ENCODE measurements around the gene APOL1. TPM values are rescaled to one million over a fixed set of nuclear protein-coding genes. Genes with fewer than 3 reads are reported as not detected.
A peak's percentile ranks its signal among the peaks of the same experiment; 100 is the strongest.

APOL1 gene
- total and polyA plus RNA-seq, 10 of the 15 experiments (the other 5 are each of a cell fraction or from before 2014, with no cell fraction given) = 9.0 to 42.0 (median 17.6) TPM

- TF ChIP-seq, protein P1, sequence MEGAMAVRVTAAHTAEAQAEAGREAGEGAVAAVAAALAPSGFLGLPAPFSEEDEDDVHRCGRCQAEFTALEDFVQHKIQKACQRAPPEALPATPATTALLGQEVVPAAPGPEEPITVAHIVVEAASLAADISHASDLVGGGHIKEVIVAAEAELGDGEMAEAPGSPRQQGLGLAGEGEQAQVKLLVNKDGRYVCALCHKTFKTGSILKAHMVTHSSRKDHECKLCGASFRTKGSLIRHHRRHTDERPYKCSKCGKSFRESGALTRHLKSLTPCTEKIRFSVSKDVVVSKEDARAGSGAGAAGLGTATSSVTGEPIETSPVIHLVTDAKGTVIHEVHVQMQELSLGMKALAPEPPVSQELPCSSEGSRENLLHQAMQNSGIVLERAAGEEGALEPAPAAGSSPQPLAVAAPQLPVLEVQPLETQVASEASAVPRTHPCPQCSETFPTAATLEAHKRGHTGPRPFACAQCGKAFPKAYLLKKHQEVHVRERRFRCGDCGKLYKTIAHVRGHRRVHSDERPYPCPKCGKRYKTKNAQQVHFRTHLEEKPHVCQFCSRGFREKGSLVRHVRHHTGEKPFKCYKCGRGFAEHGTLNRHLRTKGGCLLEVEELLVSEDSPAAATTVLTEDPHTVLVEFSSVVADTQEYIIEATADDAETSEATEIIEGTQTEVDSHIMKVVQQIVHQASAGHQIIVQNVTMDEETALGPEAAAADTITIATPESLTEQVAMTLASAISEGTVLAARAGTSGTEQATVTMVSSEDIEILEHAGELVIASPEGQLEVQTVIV (IDR thresholded peaks at IDR 0.05; ENCODE audit: borderline replicate concordance, partially characterized antibody) = no peak
- TF ChIP-seq SREBF1 (IDR thresholded peaks at IDR 0.05; ENCODE audit: low read length) = no peak
- TF ChIP-seq, protein P2, sequence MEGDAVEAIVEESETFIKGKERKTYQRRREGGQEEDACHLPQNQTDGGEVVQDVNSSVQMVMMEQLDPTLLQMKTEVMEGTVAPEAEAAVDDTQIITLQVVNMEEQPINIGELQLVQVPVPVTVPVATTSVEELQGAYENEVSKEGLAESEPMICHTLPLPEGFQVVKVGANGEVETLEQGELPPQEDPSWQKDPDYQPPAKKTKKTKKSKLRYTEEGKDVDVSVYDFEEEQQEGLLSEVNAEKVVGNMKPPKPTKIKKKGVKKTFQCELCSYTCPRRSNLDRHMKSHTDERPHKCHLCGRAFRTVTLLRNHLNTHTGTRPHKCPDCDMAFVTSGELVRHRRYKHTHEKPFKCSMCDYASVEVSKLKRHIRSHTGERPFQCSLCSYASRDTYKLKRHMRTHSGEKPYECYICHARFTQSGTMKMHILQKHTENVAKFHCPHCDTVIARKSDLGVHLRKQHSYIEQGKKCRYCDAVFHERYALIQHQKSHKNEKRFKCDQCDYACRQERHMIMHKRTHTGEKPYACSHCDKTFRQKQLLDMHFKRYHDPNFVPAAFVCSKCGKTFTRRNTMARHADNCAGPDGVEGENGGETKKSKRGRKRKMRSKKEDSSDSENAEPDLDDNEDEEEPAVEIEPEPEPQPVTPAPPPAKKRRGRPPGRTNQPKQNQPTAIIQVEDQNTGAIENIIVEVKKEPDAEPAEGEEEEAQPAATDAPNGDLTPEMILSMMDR (IDR thresholded peaks at IDR 0.05 in 2 of 3, conservative IDR thresholded peaks at IDR 0.05 in 1 of 3; ENCODE audit: control insufficient read depth in 2 of 3, extremely low read depth in 1 of 3, insufficient read depth in 1 of 3, low read depth in 3 of 3, low read length in 3 of 3) = peak; percentile 77
- TF ChIP-seq ZNF592 (IDR thresholded peaks at IDR 0.05) = peak; percentile 74; the same call in 1 of the 2 replicates
- no peak for TF ChIP-seq ELK1 (IDR thresholded peaks at IDR 0.05; ENCODE audit: low read depth, low read length)
- TF ChIP-seq CHD2 (IDR thresholded peaks at IDR 0.05; ENCODE audit: borderline replicate concordance, low read depth, low read length) = peak; percentile 61; the same call in 1 of the 2 replicates
- TF ChIP-seq POLR2A (IDR thresholded peaks at IDR 0.05; ENCODE audit: low read depth, low read length) = peak; percentile 69
- 0 out of 2 replicates have a peak, but pooled peaks have one; percentile 19 for TF ChIP-seq JUNB (IDR thresholded peaks at IDR 0.05)
- TF ChIP-seq ZSCAN29 (IDR thresholded peaks at IDR 0.05) = no peak
- peak; percentile 69; the same call in 1 of the 2 replicates for TF ChIP-seq MAX (IDR thresholded peaks at IDR 0.05; ENCODE audit: low read depth, low read length)
- peak; percentile 46; the same call in 1 of the 2 replicates for TF ChIP-seq RUNX3 (IDR thresholded peaks at IDR 0.05; ENCODE audit: low read length)
- TF ChIP-seq TAF1 (IDR thresholded peaks at IDR 0.05; ENCODE audit: borderline replicate concordance, low read depth, low read length) = 0 out of 2 replicates have a peak, but pooled peaks have one; percentile 32
Observed at GRCh38 chr22:36239401-36240171, 13.3 kb upstream of the APOL1 start, which contains the start of gene APOL2 (continued).
